Right kidney (tissue), 1 donor: ENCODE data around the gene LLGL2.

Source experiments
- DNase-seq: peaks from one replicate; pipeline ENCODE4 v3.0.0-alpha.2; 2016

The LLGL2 gene

GRCh38 chr17:75550139-75550465, 24.6 kb downstream of the LLGL2 start:
- no peak for DNase-seq

GRCh38 chr17:75551266-75551665, 25.8 kb downstream of the LLGL2 start:
- no peak for DNase-seq

GRCh38 chr17:75552425-75553294, 27.2 kb downstream of the LLGL2 start:
- DNase-seq: peak; percentile 42

GRCh38 chr17:75553295-75554110, 28.0 kb downstream of the LLGL2 start:
- no peak for DNase-seq

GRCh38 chr17:75555679-75556153, 30.2 kb downstream of the LLGL2 start:
- no peak for DNase-seq

- peak; percentile 72 for DNase-seq
Measured at GRCh38 chr17:75557075-75557851, 31.8 kb downstream of the LLGL2 start.

GRCh38 chr17:75557852-75558665, 32.6 kb downstream of the LLGL2 start:
- DNase-seq: no peak

GRCh38 chr17:75558666-75559530, 33.4 kb downstream of the LLGL2 start:
- DNase-seq: no peak

- DNase-seq: no peak
Measured at GRCh38 chr17:75559958-75560533, 34.5 kb downstream of the LLGL2 start.

GRCh38 chr17:75561927-75562603, 36.6 kb downstream of the LLGL2 start:
- no peak for DNase-seq

- DNase-seq: no peak
Measured at GRCh38 chr17:75563063-75563758, 37.7 kb downstream of the LLGL2 start.

- DNase-seq: no peak
Measured at GRCh38 chr17:75564195-75564594, 38.7 kb downstream of the LLGL2 start.

GRCh38 chr17:75565066-75565465, 39.6 kb downstream of the LLGL2 start:
- DNase-seq: no peak

- no peak for DNase-seq
Measured at GRCh38 chr17:75565618-75566017, 40.1 kb downstream of the LLGL2 start.

GRCh38 chr17:75566416-75566815, 40.9 kb downstream of the LLGL2 start:
- DNase-seq: no peak

GRCh38 chr17:75566834-75567233, 41.3 kb downstream of the LLGL2 start:
- no peak for DNase-seq

GRCh38 chr17:75568412-75569255, 43.1 kb downstream of the LLGL2 start:
- DNase-seq: no peak

- DNase-seq: no peak
Measured at GRCh38 chr17:75570034-75570676, 44.7 kb downstream of the LLGL2 start.
